Activated naive CD8-positive, alpha-beta T cell treated with anti-CD3 and anti-CD28 coated beads, Interleukin-2, amount 50 U/mL, for 24 hours (primary cell): ENCODE results near the gene KCNIP3.

Experiments used
- ATAC-seq: fragments of 150-1000 bp; cut with Tn5 transposase; one replicate; pipeline ENCODE4 v1.10.0; 2021
- DNase-seq: peaks from one replicate; pipeline ENCODE4 v3.0.0; 2021
- H3K27ac Mint-ChIP-seq: one replicate; pipeline ENCODE4 v1.8.0; 2021; ENCODE audit warnings: mild to moderate bottlenecking, mixed read lengths
- H3K27me3 Mint-ChIP-seq: one replicate; pipeline ENCODE4 v1.8.0; 2021; ENCODE audit warnings: mixed read lengths
- H3K36me3 Mint-ChIP-seq: one replicate; pipeline ENCODE4 v1.8.0; 2021; ENCODE audit warnings: low read depth, mixed read lengths
- H3K4me1 Mint-ChIP-seq: one replicate; pipeline ENCODE4 v1.8.0; 2021; ENCODE audit warnings: mixed read lengths
- H3K4me3 Mint-ChIP-seq: one replicate; pipeline ENCODE4 v1.8.0; 2021; ENCODE audit warnings: mild to moderate bottlenecking, moderate library complexity, mixed read lengths
- H3K9me3 Mint-ChIP-seq: one replicate; pipeline ENCODE4 v1.8.0; 2021; ENCODE audit warnings: mixed read lengths

The KCNIP3 gene

GRCh38 chr2:95320986-95321767, 24.0 kb downstream of the KCNIP3 start:
- Mint-ChIP-seq H3K27ac (no peak overlapping the region), H3K9me3 (peaks cover 5% of the 10 kb centered on the region), H3K36me3 (no peaks in the 10 kb centered on the region), H3K4me3 (no peak overlapping the region), H3K4me1 (no peaks in the 10 kb centered on the region), H3K27me3 (no peaks in the 10 kb centered on the region)
- no peak for DNase-seq
- ATAC-seq, result no peak

- ATAC-seq (no peak), DNase-seq (peak; percentile 9)
- Mint-ChIP-seq H3K9me3 (peaks cover 5% of the 10 kb centered on the region), H3K27ac (no peak overlapping the region), H3K4me3 (no peak overlapping the region), H3K36me3 (no peaks in the 10 kb centered on the region), H3K27me3 (no peaks in the 10 kb centered on the region), H3K4me1 (no peaks in the 10 kb centered on the region)
Observed at GRCh38 chr2:95323347-95324155, 26.4 kb downstream of the KCNIP3 start.

GRCh38 chr2:95325026-95325425, 27.9 kb downstream of the KCNIP3 start:
- ATAC-seq, result no peak
- DNase-seq, result no peak
- Mint-ChIP-seq H3K9me3 (peaks cover 5% of the 10 kb centered on the region), H3K27ac (no peak overlapping the region), H3K36me3 (no peaks in the 10 kb centered on the region), H3K27me3 (no peaks in the 10 kb centered on the region), H3K4me1 (no peaks in the 10 kb centered on the region), H3K4me3 (no peak overlapping the region)

DNA sequence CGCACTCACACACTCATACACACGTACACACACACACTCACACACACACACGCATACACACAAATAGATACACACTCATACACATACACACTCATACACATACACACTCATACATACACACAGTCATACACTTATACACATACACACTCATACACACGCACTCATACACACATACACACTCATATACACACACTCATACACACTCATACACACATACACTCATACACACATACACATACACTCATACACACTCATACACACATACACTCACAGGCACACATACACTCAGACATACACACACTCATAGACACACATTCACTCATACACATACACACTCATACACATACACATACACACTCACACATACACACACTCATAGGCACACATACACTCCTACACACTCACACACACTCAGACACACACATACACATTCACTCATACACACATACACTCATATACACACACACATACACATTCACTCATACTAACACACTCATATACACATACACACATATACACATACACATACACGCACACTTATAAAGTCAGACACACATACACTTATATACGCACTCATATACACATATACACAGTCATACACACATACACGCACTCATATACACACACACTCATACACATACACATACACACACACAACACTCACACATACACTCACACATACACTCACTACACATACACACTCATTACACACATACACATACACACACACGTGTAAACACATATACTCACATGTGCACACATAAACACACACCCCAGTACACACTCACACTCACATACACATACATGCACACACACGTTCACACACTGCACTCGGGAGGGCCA, 28.7 kb downstream of the KCNIP3 start:
- Mint-ChIP-seq H3K9me3 (peaks cover 5% of the 10 kb centered on the region), H3K36me3 (no peaks in the 10 kb centered on the region), H3K4me1 (no peaks in the 10 kb centered on the region), H3K27ac (no peak overlapping the region), H3K27me3 (peaks cover under 1% of the 10 kb centered on the region), H3K4me3 (no peak overlapping the region)
- DNase-seq (no peak), ATAC-seq (no peak)

DNA sequence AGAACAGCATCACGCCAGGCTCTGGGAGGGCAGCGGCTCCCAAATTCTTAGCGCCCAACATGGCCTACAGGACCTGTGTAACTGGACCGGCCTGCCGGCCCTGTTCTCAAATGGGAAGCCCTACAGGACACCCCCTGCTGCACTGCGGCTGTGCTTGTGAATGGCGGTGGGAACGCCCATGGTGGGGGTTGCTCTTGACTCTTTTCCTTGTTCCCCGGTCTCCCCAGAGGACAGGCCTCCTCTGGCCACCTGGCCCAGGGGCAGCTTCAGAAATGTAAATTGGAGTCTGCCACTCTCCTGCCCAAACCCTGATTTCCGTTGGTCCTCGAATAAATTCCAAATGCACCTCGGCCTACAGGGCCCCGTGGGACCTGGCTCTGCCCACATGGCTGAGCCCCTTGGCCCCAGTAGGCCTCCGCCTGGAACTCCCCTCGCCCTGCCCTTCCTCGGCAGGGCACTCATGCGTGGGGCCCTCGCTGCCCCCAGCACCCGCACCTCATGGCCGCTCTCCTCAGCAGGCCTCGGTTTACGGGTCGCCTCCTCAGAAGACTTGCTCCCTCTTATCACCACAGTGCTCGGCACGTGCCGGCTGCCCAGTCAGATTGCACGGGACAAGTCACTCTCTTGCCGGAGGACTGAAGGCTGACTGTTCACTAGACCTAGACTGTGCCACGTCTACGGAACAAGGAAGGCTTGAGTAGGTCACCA, 29.4 kb downstream of the KCNIP3 start:
- Mint-ChIP-seq H3K9me3 (peaks cover 5% of the 10 kb centered on the region), H3K27ac (no peak overlapping the region), H3K4me3 (no peak overlapping the region), H3K27me3 (peaks cover 5% of the 10 kb centered on the region), H3K36me3 (no peaks in the 10 kb centered on the region), H3K4me1 (no peaks in the 10 kb centered on the region)
- no peak for DNase-seq
- no peak for ATAC-seq

- peaks cover 5% of the 10 kb centered on the region for H3K9me3 Mint-ChIP-seq
- H3K4me3 Mint-ChIP-seq, result no peak overlapping the region
- no peaks in the 10 kb centered on the region for H3K36me3 Mint-ChIP-seq
- no peaks in the 10 kb centered on the region for H3K4me1 Mint-ChIP-seq
- DNase-seq, result no peak
- no peak overlapping the region for H3K27ac Mint-ChIP-seq
- peaks cover 5% of the 10 kb centered on the region for H3K27me3 Mint-ChIP-seq
- ATAC-seq, result no peak
Observed at GRCh38 chr2:95327861-95328260, 30.7 kb downstream of the KCNIP3 start.

- peaks cover 5% of the 10 kb centered on the region for H3K9me3 Mint-ChIP-seq
- H3K27ac Mint-ChIP-seq, result no peak overlapping the region
- ATAC-seq, result no peak
- DNase-seq, result no peak
- no peaks in the 10 kb centered on the region for H3K36me3 Mint-ChIP-seq
- H3K4me3 Mint-ChIP-seq, result no peak overlapping the region
- H3K4me1 Mint-ChIP-seq, result no peaks in the 10 kb centered on the region
- peaks cover 5% of the 10 kb centered on the region for H3K27me3 Mint-ChIP-seq
Observed at GRCh38 chr2:95328358-95329125, 31.4 kb downstream of the KCNIP3 start.

GRCh38 chr2:95329401-95329800, 32.3 kb downstream of the KCNIP3 start:
- Mint-ChIP-seq H3K27ac (no peak overlapping the region), H3K4me1 (no peaks in the 10 kb centered on the region)

DNA sequence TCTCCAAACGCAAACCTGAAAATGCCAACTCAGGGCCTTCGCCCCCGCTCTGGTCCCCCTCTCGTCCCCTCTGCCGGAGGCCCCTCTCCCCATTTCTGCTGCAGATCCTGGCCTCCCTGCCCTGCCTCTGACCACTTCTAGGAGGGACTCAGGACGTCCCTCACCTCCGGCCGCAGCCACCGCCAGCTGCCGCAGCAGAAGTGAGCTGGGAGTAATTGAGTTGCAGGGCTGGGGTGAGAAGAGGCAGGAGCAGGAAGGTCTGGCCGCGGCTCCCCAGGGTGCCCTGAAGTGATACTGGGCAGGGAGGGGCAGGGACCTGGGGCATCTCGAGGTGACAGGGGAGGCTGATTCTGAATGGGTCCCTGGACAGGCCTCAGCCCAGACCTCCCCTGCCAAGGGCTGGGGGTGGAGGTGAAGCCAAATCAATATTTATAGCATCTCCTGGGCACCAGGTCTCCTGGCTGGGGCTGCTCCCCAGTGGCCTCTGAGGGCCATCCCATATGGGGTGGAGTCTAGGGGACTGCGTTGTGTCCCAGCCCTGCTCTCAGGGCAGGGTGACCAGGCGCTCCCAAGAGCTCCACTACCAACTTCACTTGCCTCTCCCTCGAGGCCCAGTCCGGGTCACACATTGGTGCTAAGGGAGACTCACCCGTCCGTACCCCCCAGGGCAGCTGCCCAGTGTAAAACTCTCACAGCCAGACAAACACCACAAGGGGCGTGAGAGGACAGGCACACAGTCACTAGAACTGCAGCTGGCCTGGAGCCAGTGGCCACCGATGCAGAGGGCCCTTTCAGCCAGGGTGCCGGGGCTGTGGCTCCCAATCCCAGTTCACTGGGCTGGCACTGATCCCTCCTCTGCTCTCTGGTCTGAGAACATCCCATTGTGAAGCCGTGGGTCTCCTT, 33.0 kb downstream of the KCNIP3 start:
- Mint-ChIP-seq H3K9me3 (peaks cover 5% of the 10 kb centered on the region), H3K27me3 (peaks cover 5% of the 10 kb centered on the region), H3K27ac (no peak overlapping the region), H3K36me3 (no peaks in the 10 kb centered on the region), H3K4me1 (no peaks in the 10 kb centered on the region), H3K4me3 (no peak overlapping the region)
- DNase-seq (no peak), ATAC-seq (no peak)

More at GRCh38 chr2:95329401-95329800, 32.3 kb downstream of the KCNIP3 start:
- H3K4me3 Mint-ChIP-seq, result no peak overlapping the region
- H3K36me3 Mint-ChIP-seq, result no peaks in the 10 kb centered on the region
- peaks cover 5% of the 10 kb centered on the region for H3K27me3 Mint-ChIP-seq
- peaks cover 5% of the 10 kb centered on the region for H3K9me3 Mint-ChIP-seq
- ATAC-seq (no peak), DNase-seq (no peak)

DNA sequence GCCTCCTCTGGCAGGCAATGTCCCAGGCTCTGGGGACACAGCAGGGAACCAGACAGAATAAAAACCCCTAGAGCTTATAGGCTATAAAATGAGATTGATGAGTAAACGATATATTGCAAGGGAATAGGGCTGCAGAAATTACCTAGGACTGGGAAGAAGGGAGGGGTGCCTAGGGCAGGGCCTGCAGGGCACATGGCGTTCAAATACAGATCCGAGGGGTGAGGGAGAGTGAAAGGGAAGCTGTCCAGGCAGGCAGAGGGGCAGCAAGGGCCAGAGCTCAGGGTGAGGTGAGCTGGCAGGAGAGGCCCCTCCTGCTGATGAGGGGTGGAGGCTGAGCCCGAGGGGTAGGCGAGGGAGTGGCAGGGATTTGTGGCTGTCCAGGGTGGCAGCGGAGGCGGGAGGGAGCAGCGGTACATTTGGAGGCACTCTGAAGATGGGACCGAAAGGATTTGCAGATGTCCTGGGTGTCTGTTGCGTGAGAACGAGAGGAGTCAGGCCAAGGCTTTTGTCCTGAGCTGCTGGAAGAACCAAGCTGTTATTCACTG, 33.7 kb downstream of the KCNIP3 start:
- Mint-ChIP-seq H3K27me3 (peaks cover 5% of the 10 kb centered on the region), H3K9me3 (peaks cover under 1% of the 10 kb centered on the region), H3K4me3 (no peak overlapping the region), H3K36me3 (no peaks in the 10 kb centered on the region), H3K4me1 (no peaks in the 10 kb centered on the region), H3K27ac (no peak overlapping the region)
- DNase-seq (no peak), ATAC-seq (no peak)

GRCh38 chr2:95331606-95332005, 34.5 kb downstream of the KCNIP3 start:
- no peak for ATAC-seq
- no peak overlapping the region for H3K4me3 Mint-ChIP-seq
- H3K4me1 Mint-ChIP-seq, result no peaks in the 10 kb centered on the region
- no peaks in the 10 kb centered on the region for H3K9me3 Mint-ChIP-seq
- DNase-seq, result no peak
- no peaks in the 10 kb centered on the region for H3K36me3 Mint-ChIP-seq
- no peak overlapping the region for H3K27ac Mint-ChIP-seq
- peaks cover 5% of the 10 kb centered on the region for H3K27me3 Mint-ChIP-seq

GRCh38 chr2:95332036-95332435, 34.9 kb downstream of the KCNIP3 start:
- no peaks in the 10 kb centered on the region for H3K36me3 Mint-ChIP-seq
- ATAC-seq (no peak), DNase-seq (no peak)
- H3K9me3 Mint-ChIP-seq, result no peaks in the 10 kb centered on the region
- no peaks in the 10 kb centered on the region for H3K4me1 Mint-ChIP-seq
- H3K27me3 Mint-ChIP-seq, result peaks cover 5% of the 10 kb centered on the region
- H3K27ac Mint-ChIP-seq, result no peak overlapping the region
- H3K4me3 Mint-ChIP-seq, result no peak overlapping the region
